Measurements from ENCODE around the gene GPAM.
A peak's percentile ranks its signal among the peaks of the same experiment; 100 is the strongest.

The GPAM gene

GRCh38 chr10:112176543-112176942 lies 7.0 kb downstream of the GPAM start:
- ATAC-seq = no peak

- ATAC-seq = no peak
These were observed 8.2 kb downstream of the GPAM start for GRCh38 chr10:112175409-112175808.

- no peak for ATAC-seq
These were observed 10.4 kb downstream of the GPAM start for GRCh38 chr10:112173206-112173605.

GRCh38 chr10:112168733-112169132 lies 14.8 kb downstream of the GPAM start:
- ATAC-seq = no peak

- no peak for ATAC-seq
These were observed 16.8 kb downstream of the GPAM start for GRCh38 chr10:112166800-112167199.

- no peak for ATAC-seq
These were observed 21.6 kb downstream of the GPAM start for GRCh38 chr10:112161757-112162518.

- ATAC-seq = no peak
These were observed 22.7 kb downstream of the GPAM start for GRCh38 chr10:112160834-112161233.

GRCh38 chr10:112159469-112159868 lies 24.1 kb downstream of the GPAM start:
- no peak for ATAC-seq

- ATAC-seq = no peak
These were observed 32.0 kb downstream of the GPAM start for GRCh38 chr10:112151524-112152039.

GRCh38 chr10:112148331-112148730 lies 35.2 kb downstream of the GPAM start:
- ATAC-seq = no peak

GRCh38 chr10:112146799-112147198 lies 36.8 kb downstream of the GPAM start:
- no peak for ATAC-seq

GRCh38 chr10:112145263-112145662 lies 38.3 kb downstream of the GPAM start:
- ATAC-seq = no peak

GRCh38 chr10:112143420-112143819 lies 40.1 kb downstream of the GPAM start:
- ATAC-seq = no peak

- no peak for ATAC-seq
These were observed 42.3 kb downstream of the GPAM start for GRCh38 chr10:112141292-112141691.

- peak; percentile 83 to 88 for ATAC-seq
These were observed 43.2 kb downstream of the GPAM start for GRCh38 chr10:112140110-112140970.

- no peak for ATAC-seq
These were observed 44.4 kb downstream of the GPAM start for GRCh38 chr10:112139176-112139575.

- ATAC-seq = peak; percentile 42 to 44
These were observed 46.2 kb downstream of the GPAM start for GRCh38 chr10:112137154-112137987.

GRCh38 chr10:112136486-112137153 lies 46.9 kb downstream of the GPAM start:
- no peak for ATAC-seq

GRCh38 chr10:112135604-112136003 lies 48.0 kb downstream of the GPAM start:
- ATAC-seq = no peak

GRCh38 chr10:112132435-112132834 lies 51.1 kb downstream of the GPAM start:
- ATAC-seq = no peak

GRCh38 chr10:112131996-112132395 lies 51.6 kb downstream of the GPAM start:
- ATAC-seq = no peak

GRCh38 chr10:112131346-112131745 lies 52.2 kb downstream of the GPAM start:
- ATAC-seq = no peak

Data from activated CD4-positive, CD25-positive, alpha-beta regulatory T cell treated with anti-CD3 and anti-CD28 coated beads, Interleukin-2, amount 50 U/mL, for 24 hours (primary cell).